Measurements from ENCODE around the gene MGMT.

The MGMT gene

GRCh38 chr10:129716211-129716681 lies 249.2 kb downstream of the MGMT start:
- Histone ChIP-seq H3K36me3 (ENCODE audit: insufficient read depth, low read length) (peaks cover 17% of the 10 kb centered on the region), H3K4me2 (ENCODE audit: insufficient read depth, low read length) (no peak overlapping the region), H3K27ac (ENCODE audit: low read length) (no peak overlapping the region), H3K79me2 (ENCODE audit: insufficient read depth, low read length) (no peaks in the 10 kb centered on the region), H4K20me1 (ENCODE audit: insufficient read depth, low read length) (no peaks in the 10 kb centered on the region), H3K9me3 (ENCODE audit: insufficient read depth, low read length, severe bottlenecking) (peaks cover 6% of the 10 kb centered on the region), H3K27me3 (ENCODE audit: insufficient read depth, low read length, poor library complexity) (no peaks in the 10 kb centered on the region), H3K4me3 (ENCODE audit: low read depth in 1 of 2, low read length in 2 of 2) (no peak overlapping the region), H2AFZ (ENCODE audit: low read depth, low read length) (no peak overlapping the region), H3K9ac (ENCODE audit: low read depth, low read length) (no peak overlapping the region), H3K4me1 (ENCODE audit: insufficient read depth, low read length) (0 out of 2 replicates have a peak, but pooled peaks cover 6% of the 10 kb centered on the region)
- no peak for TF ChIP-seq EZH2 (IDR thresholded peaks at IDR 0.05; ENCODE audit: borderline replicate concordance, low read depth, low read length, severe bottlenecking)
- TF ChIP-seq CTCF (IDR thresholded peaks at IDR 0.05; ENCODE audit: borderline replicate concordance, extremely low read depth, low read length, poor library complexity, severe bottlenecking) = no peak
- ATAC-seq (ENCODE audit: insufficient read depth, low read depth) (no peak), DNase-seq (no peak)

DNA sequence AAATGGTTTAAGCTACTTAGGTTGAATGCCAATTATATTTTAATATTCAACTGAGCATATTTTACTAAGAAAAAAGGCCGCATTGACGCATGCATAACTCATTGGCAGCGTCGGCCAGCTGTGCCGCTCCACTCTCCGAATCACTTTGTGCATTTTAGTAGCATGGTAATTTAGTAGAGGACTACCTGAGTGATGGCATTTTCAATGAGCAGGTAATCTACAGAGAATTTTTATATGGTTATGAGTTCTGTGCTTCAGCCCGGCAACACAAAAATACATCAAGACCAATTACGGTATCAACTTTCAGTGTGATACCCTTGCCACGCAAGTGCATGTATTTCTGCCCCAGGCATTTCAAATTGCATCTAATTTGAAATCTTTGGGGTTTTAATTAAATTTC lies 249.8 kb downstream of the MGMT start:
- ATAC-seq (ENCODE audit: insufficient read depth, low read depth) = no peak

GRCh38 chr10:129717816-129718547 lies 250.9 kb downstream of the MGMT start:
- no peak for DNase-seq
- peaks cover 13% of the 10 kb centered on the region for H3K36me3 ChIP-seq (ENCODE audit: insufficient read depth, low read length)
- no peaks in the 10 kb centered on the region for H3K79me2 ChIP-seq (ENCODE audit: insufficient read depth, low read length)
- peaks cover 9% of the 10 kb centered on the region for H3K9me3 ChIP-seq (ENCODE audit: insufficient read depth, low read length, severe bottlenecking)
- H2AFZ ChIP-seq (ENCODE audit: low read depth, low read length) = no peak overlapping the region
- TF ChIP-seq EZH2 (IDR thresholded peaks at IDR 0.05; ENCODE audit: borderline replicate concordance, low read depth, low read length, severe bottlenecking) (no peak), CTCF (IDR thresholded peaks at IDR 0.05; ENCODE audit: borderline replicate concordance, extremely low read depth, low read length, poor library complexity, severe bottlenecking) (no peak)
- H3K4me3 ChIP-seq (ENCODE audit: low read depth in 1 of 2, low read length in 2 of 2) = no peak overlapping the region
- no peak overlapping the region for H3K4me2 ChIP-seq (ENCODE audit: insufficient read depth, low read length)
- 0 out of 2 replicates have a peak, but pooled peaks cover 6% of the 10 kb centered on the region for H3K4me1 ChIP-seq (ENCODE audit: insufficient read depth, low read length)
- no peak for ATAC-seq (ENCODE audit: insufficient read depth, low read depth)
- H4K20me1 ChIP-seq (ENCODE audit: insufficient read depth, low read length) = no peaks in the 10 kb centered on the region
- H3K27me3 ChIP-seq (ENCODE audit: insufficient read depth, low read length, poor library complexity) = no peaks in the 10 kb centered on the region
- no peak overlapping the region for H3K9ac ChIP-seq (ENCODE audit: low read depth, low read length)
- no peak overlapping the region for H3K27ac ChIP-seq (ENCODE audit: low read length)

More for the DNA sequence above, 249.8 kb downstream of the MGMT start:
- no peak overlapping the region for H3K4me2 ChIP-seq (ENCODE audit: insufficient read depth, low read length)
- DNase-seq = no peak
- H3K36me3 ChIP-seq (ENCODE audit: insufficient read depth, low read length) = peaks cover 16% of the 10 kb centered on the region
- H3K4me1 ChIP-seq (ENCODE audit: insufficient read depth, low read length) = 0 out of 2 replicates have a peak, but pooled peaks cover 6% of the 10 kb centered on the region
- H3K27ac ChIP-seq (ENCODE audit: low read length) = no peak overlapping the region
- no peaks in the 10 kb centered on the region for H4K20me1 ChIP-seq (ENCODE audit: insufficient read depth, low read length)
- H3K4me3 ChIP-seq (ENCODE audit: low read depth in 1 of 2, low read length in 2 of 2) = no peak overlapping the region
- TF ChIP-seq EZH2 (IDR thresholded peaks at IDR 0.05; ENCODE audit: borderline replicate concordance, low read depth, low read length, severe bottlenecking) = no peak
- no peak for TF ChIP-seq CTCF (IDR thresholded peaks at IDR 0.05; ENCODE audit: borderline replicate concordance, extremely low read depth, low read length, poor library complexity, severe bottlenecking)
- H3K9ac ChIP-seq (ENCODE audit: low read depth, low read length) = no peak overlapping the region
- H3K79me2 ChIP-seq (ENCODE audit: insufficient read depth, low read length) = no peaks in the 10 kb centered on the region
- peaks cover 9% of the 10 kb centered on the region for H3K9me3 ChIP-seq (ENCODE audit: insufficient read depth, low read length, severe bottlenecking)
- no peak overlapping the region for H2AFZ ChIP-seq (ENCODE audit: low read depth, low read length)
- H3K27me3 ChIP-seq (ENCODE audit: insufficient read depth, low read length, poor library complexity) = no peaks in the 10 kb centered on the region
